A549 (cell line): ENCODE results near the gene NPHP3.

Experiments used
- CBX2 ChIP-seq: fragments of 200-600 bp; sonication (generic); IDR thresholded peaks from 2 replicates; pipeline ENCODE4 v1.6.1; 2016; ENCODE audit warnings: low read depth, mild to moderate bottlenecking, borderline replicate concordance
- CHD4 ChIP-seq: fragments of 200-600 bp; sonication (generic); IDR thresholded peaks from 2 replicates; pipeline ENCODE4 v1.6.1; 2016; ENCODE audit warnings: antibody characterized with exemption, mild to moderate bottlenecking, borderline replicate concordance
- EP300 ChIP-seq, 2 experiments: fragments of >200 bp; sonication (Bioruptor Twin); formaldehyde crosslinking; IDR thresholded peaks; 2 replicates in 1 of 2; 3 replicates in 1 of 2; pipeline ENCODE4 v1.6.1; 2016 to 2017
- ESRRA ChIP-seq: fragments of 150-350 bp; IDR thresholded peaks from 2 replicates; pipeline ENCODE4 v1.6.1; 2014; ENCODE audit warnings: mild to moderate bottlenecking, low read length, borderline replicate concordance
- HOXA7 ChIP-seq: fragments of 250-450 bp; sonication (Bioruptor Pico); IDR thresholded peaks from 2 replicates; pipeline ENCODE4 v1.5.0; 2020; ENCODE audit warnings: mild to moderate bottlenecking, moderate library complexity
- KDM1A ChIP-seq: fragments of 200-600 bp; sonication (generic); IDR thresholded peaks from 2 replicates; pipeline ENCODE4 v1.6.1; 2016; ENCODE audit warnings: low read depth, mild to moderate bottlenecking
- MYC ChIP-seq: IDR thresholded peaks from 2 replicates; pipeline ENCODE4 v1.6.1; 2012; ENCODE audit warnings: mild to moderate bottlenecking, inconsistent platforms, low read length, improper control_type of control experiment, borderline replicate concordance
- POLR2A ChIP-seq: IDR thresholded peaks from 2 replicates; pipeline ENCODE4 v1.6.1; 2012; ENCODE audit warnings: mild to moderate bottlenecking, low read length
- RCOR1 ChIP-seq: fragments of 150-350 bp; IDR thresholded peaks from 2 replicates; pipeline ENCODE4 v1.6.1; 2014; ENCODE audit warnings: antibody characterized with exemption, low read length, low read depth
- RFX5 ChIP-seq: fragments of 450-650 bp; IDR thresholded peaks from 2 replicates; pipeline ENCODE4 v1.7.1; 2014; ENCODE audit warnings: antibody characterized with exemption, mild to moderate bottlenecking, moderate library complexity
- SMC3 ChIP-seq: fragments of >200 bp; sonication (Bioruptor Twin); formaldehyde crosslinking; IDR thresholded peaks from 3 replicates; pipeline ENCODE4 v1.6.1; 2018; ENCODE audit warnings: inconsistent platforms
- TF ChIP-seq, protein P1 (sequence below): fragments of >200 bp; sonication (Bioruptor Twin); formaldehyde crosslinking; IDR thresholded peaks from 3 replicates; pipeline ENCODE4 v1.5.1; 2016
- TF ChIP-seq, protein P2 (sequence below): fragments of 200-600 bp; sonication (generic); IDR thresholded peaks from 2 replicates; pipeline ENCODE4 v1.6.1; 2016; ENCODE audit warnings: antibody characterized with exemption, mild to moderate bottlenecking, moderate library complexity
- TF ChIP-seq, protein P3 (sequence below): fragments of 150-350 bp; IDR thresholded peaks from 2 replicates; pipeline ENCODE4 v1.6.1; 2014; ENCODE audit warnings: low read depth, mild to moderate bottlenecking, low read length

DNA sequence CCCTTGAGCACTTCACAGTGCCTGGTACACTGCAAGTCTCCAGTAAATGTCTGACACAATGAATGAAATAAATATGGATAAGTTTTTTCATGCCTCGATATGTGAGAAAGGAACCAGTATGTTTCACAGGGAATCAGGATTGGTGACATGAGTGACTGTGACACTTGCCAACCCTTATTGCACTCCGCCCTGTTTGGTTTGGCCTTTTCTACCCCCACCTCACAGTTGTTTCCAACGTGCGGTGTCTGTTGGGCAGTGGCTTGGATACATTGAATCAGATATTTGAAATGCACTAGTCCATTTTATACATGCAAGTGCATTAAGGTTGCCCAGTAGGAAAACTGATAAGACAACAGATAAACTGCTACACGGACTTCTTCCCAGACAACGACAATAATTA lies 2.0 kb downstream of the NPHP3 start:
- TF ChIP-seq POLR2A (no peak), KDM1A (no peak), CBX2 (no peak), RCOR1 (no peak), CHD4 (no peak), EP300 (IDR thresholded peaks at IDR 0.05) (no peak), ESRRA (no peak), RFX5 (no peak), HOXA7 (CRISPR knock-in tag) (no peak), MYC (no peak), SMC3 (no peak)
- TF ChIP-seq, protein P1, sequence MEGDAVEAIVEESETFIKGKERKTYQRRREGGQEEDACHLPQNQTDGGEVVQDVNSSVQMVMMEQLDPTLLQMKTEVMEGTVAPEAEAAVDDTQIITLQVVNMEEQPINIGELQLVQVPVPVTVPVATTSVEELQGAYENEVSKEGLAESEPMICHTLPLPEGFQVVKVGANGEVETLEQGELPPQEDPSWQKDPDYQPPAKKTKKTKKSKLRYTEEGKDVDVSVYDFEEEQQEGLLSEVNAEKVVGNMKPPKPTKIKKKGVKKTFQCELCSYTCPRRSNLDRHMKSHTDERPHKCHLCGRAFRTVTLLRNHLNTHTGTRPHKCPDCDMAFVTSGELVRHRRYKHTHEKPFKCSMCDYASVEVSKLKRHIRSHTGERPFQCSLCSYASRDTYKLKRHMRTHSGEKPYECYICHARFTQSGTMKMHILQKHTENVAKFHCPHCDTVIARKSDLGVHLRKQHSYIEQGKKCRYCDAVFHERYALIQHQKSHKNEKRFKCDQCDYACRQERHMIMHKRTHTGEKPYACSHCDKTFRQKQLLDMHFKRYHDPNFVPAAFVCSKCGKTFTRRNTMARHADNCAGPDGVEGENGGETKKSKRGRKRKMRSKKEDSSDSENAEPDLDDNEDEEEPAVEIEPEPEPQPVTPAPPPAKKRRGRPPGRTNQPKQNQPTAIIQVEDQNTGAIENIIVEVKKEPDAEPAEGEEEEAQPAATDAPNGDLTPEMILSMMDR = no peak
- TF ChIP-seq, protein P2, sequence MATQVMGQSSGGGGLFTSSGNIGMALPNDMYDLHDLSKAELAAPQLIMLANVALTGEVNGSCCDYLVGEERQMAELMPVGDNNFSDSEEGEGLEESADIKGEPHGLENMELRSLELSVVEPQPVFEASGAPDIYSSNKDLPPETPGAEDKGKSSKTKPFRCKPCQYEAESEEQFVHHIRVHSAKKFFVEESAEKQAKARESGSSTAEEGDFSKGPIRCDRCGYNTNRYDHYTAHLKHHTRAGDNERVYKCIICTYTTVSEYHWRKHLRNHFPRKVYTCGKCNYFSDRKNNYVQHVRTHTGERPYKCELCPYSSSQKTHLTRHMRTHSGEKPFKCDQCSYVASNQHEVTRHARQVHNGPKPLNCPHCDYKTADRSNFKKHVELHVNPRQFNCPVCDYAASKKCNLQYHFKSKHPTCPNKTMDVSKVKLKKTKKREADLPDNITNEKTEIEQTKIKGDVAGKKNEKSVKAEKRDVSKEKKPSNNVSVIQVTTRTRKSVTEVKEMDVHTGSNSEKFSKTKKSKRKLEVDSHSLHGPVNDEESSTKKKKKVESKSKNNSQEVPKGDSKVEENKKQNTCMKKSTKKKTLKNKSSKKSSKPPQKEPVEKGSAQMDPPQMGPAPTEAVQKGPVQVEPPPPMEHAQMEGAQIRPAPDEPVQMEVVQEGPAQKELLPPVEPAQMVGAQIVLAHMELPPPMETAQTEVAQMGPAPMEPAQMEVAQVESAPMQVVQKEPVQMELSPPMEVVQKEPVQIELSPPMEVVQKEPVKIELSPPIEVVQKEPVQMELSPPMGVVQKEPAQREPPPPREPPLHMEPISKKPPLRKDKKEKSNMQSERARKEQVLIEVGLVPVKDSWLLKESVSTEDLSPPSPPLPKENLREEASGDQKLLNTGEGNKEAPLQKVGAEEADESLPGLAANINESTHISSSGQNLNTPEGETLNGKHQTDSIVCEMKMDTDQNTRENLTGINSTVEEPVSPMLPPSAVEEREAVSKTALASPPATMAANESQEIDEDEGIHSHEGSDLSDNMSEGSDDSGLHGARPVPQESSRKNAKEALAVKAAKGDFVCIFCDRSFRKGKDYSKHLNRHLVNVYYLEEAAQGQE = no peak
- TF ChIP-seq, protein P3, sequence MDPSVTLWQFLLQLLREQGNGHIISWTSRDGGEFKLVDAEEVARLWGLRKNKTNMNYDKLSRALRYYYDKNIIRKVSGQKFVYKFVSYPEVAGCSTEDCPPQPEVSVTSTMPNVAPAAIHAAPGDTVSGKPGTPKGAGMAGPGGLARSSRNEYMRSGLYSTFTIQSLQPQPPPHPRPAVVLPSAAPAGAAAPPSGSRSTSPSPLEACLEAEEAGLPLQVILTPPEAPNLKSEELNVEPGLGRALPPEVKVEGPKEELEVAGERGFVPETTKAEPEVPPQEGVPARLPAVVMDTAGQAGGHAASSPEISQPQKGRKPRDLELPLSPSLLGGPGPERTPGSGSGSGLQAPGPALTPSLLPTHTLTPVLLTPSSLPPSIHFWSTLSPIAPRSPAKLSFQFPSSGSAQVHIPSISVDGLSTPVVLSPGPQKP = no peak
